ENCODE results near the gene FAM193A. TPM values are rescaled to one million over a fixed set of nuclear protein-coding genes. Genes with fewer than 3 reads are reported as not detected.

The FAM193A gene
- total and polyA plus RNA-seq, 2 donors (not counting 1 experiment from before 2014, with no cell fraction given) = 16.0 to 62.7 TPM

DNA sequence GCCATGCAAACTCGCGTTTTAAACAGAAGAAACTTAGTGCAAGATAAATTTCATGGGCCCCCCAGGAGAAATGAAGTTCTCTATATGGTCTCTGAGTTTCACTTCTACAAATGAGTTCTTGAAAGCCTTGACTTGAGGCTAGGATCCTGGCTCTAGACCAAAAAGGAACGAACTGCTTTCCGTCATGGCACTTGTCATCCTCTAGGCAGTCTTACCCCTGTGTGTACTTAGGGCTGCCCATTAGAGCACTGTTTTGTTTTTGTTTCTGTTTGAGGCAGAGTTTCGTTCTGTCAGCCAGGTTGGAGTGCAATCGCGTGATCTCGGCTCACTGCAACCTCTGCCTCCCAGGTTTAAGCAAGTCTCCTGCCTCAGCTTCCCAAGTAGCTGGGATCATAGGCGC lies 38.5 kb upstream of the FAM193A start:
- peak overlapping the region; percentile 25 for H3K4me2 ChIP-seq (replicated peaks; ENCODE audit: low read depth, low read length, poor library complexity, severe bottlenecking)
- ChIA-PET POLR2A (interaction anchor here (1.2 kb wide), 1 partner anchor 14 kb away, joined by 4 read pairs; no protein-coding TSS in a partner anchor), CTCF (interaction anchor here (3.2 kb wide), 1 partner anchor 12 kb away, joined by 26 read pairs; no protein-coding TSS in a partner anchor)
- no peak overlapping the region for H3K9ac ChIP-seq (ENCODE audit: low read length)
- H3K27me3 ChIP-seq (replicated peaks in 1 of 4; ENCODE audit: control extremely low read depth in 1 of 4, control insufficient read depth in 3 of 4, insufficient read depth in 4 of 4, low read length in 3 of 4) = no peaks in the 10 kb centered on the region
- DNase-seq (peak; percentile 83), ATAC-seq (ENCODE audit: low read depth) (peak; percentile 93)
- peaks cover 75% of the 10 kb centered on the region for H4K20me1 ChIP-seq (ENCODE audit: control insufficient read depth, insufficient read depth, low read length, poor library complexity, severe bottlenecking)
- Mint-ChIP-seq H3K4me3 (peak overlapping the region; percentile 53), H3K27ac (peak overlapping the region; percentile 68), H3K4me1 (peaks cover 33% of the 10 kb centered on the region), H3K9me3 (ENCODE audit: insufficient read depth) (no peaks in the 10 kb centered on the region), H3K27me3 (no peaks in the 10 kb centered on the region)
- H3K27ac ChIP-seq (ENCODE audit: low read length in 2 of 2) = peak overlapping the region; percentile 56 to 68
- WGBS (ENCODE audit: insufficient coverage) = 13% methylated on average over 4 of the region's 9 CpGs
- no peak overlapping the region for H2AFZ ChIP-seq (ENCODE audit: insufficient read depth, low read depth, low read length, poor library complexity, severe bottlenecking)
- H3K4me3 ChIP-seq (ENCODE audit: control extremely low read depth in 1 of 5, extremely low read depth in 1 of 5, insufficient read depth in 1 of 5, low read depth in 2 of 5, low read length in 4 of 5) = no peak overlapping the region
- H3K36me3 ChIP-seq (replicated peaks in 1 of 2; ENCODE audit: control extremely low read depth in 1 of 2, control insufficient read depth in 1 of 2, extremely low read depth in 1 of 2, insufficient read depth in 2 of 2, low read length in 1 of 2) = peaks cover 11 to 69% of the 10 kb centered on the region in 2 experiments
- H3K9me3 ChIP-seq (ENCODE audit: control extremely low read depth in 1 of 3, control insufficient read depth in 2 of 3, insufficient read depth in 1 of 3, low read length in 2 of 3) = no peaks in the 10 kb centered on the region
- TF ChIP-seq, protein P1, sequence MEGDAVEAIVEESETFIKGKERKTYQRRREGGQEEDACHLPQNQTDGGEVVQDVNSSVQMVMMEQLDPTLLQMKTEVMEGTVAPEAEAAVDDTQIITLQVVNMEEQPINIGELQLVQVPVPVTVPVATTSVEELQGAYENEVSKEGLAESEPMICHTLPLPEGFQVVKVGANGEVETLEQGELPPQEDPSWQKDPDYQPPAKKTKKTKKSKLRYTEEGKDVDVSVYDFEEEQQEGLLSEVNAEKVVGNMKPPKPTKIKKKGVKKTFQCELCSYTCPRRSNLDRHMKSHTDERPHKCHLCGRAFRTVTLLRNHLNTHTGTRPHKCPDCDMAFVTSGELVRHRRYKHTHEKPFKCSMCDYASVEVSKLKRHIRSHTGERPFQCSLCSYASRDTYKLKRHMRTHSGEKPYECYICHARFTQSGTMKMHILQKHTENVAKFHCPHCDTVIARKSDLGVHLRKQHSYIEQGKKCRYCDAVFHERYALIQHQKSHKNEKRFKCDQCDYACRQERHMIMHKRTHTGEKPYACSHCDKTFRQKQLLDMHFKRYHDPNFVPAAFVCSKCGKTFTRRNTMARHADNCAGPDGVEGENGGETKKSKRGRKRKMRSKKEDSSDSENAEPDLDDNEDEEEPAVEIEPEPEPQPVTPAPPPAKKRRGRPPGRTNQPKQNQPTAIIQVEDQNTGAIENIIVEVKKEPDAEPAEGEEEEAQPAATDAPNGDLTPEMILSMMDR (IDR thresholded peaks at IDR 0.05) = no peak
- TF ChIP-seq EZH2 (IDR thresholded peaks at IDR 0.05; ENCODE audit: borderline replicate concordance, insufficient read depth, low read depth, low read length, poor library complexity, severe bottlenecking) = no peak
- intact Hi-C loops (cut with micrococcal nuclease) = loop anchor here (1.0 to 5.0 kb wide), 2 partner anchors 13 to 36 kb away; no protein-coding TSS in a partner anchor
- H3K79me2 ChIP-seq (ENCODE audit: control insufficient read depth, insufficient read depth, low read length) = peaks cover 79% of the 10 kb centered on the region
- peaks cover 16 to 30% of the 10 kb centered on the region in 2 donors for H3K4me1 ChIP-seq (ENCODE audit: control insufficient read depth in 2 of 2, insufficient read depth in 2 of 2, low read length in 2 of 2)

DNA sequence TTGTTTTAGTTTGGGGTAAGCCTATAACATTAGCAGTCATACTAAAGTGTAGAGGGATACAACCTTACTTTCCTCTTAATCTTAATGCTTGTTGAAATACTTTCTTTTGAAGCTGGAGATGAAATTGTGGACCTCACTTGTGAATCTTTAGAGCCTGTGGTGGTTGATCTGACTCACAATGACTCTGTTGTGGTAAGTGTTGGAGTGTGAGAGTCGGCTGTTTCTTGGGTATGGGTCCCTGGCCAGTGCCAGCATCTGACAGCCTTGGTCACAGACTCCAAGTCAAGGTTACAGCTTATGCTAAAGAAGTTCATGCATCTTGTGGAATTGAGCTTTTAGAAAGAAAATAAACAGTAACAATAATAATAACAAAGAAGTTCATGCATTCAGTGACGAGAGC lies 35.9 kb upstream of the FAM193A start:
- no peak overlapping the region for H3K27ac Mint-ChIP-seq
- peaks cover 22% of the 10 kb centered on the region for H3K4me1 Mint-ChIP-seq
- ATAC-seq (ENCODE audit: low read depth) (no peak), DNase-seq (no peak)
- Histone ChIP-seq H3K36me3 (replicated peaks in 1 of 2; ENCODE audit: control extremely low read depth in 1 of 2, control insufficient read depth in 1 of 2, extremely low read depth in 1 of 2, insufficient read depth in 2 of 2, low read length in 1 of 2) (peaks cover 8 to 70% of the 10 kb centered on the region in 2 experiments), H3K4me3 (ENCODE audit: control extremely low read depth in 1 of 5, extremely low read depth in 1 of 5, insufficient read depth in 1 of 5, low read depth in 2 of 5, low read length in 4 of 5) (no peak overlapping the region), H3K27ac (ENCODE audit: low read length in 2 of 2) (no peak overlapping the region), H3K27me3 (replicated peaks in 1 of 4; ENCODE audit: control extremely low read depth in 1 of 4, control insufficient read depth in 3 of 4, insufficient read depth in 4 of 4, low read length in 3 of 4) (no peaks in the 10 kb centered on the region), H3K4me1 (ENCODE audit: control insufficient read depth in 2 of 2, insufficient read depth in 2 of 2, low read length in 2 of 2) (peaks cover 16 to 20% of the 10 kb centered on the region in 2 donors), H2AFZ (ENCODE audit: insufficient read depth, low read depth, low read length, poor library complexity, severe bottlenecking) (no peak overlapping the region), H3K79me2 (ENCODE audit: control insufficient read depth, insufficient read depth, low read length) (peaks cover 67% of the 10 kb centered on the region), H3K4me2 (replicated peaks; ENCODE audit: low read depth, low read length, poor library complexity, severe bottlenecking) (no peak overlapping the region), H4K20me1 (ENCODE audit: control insufficient read depth, insufficient read depth, low read length, poor library complexity, severe bottlenecking) (peaks cover 69% of the 10 kb centered on the region), H3K9me3 (ENCODE audit: control extremely low read depth in 1 of 3, control insufficient read depth in 2 of 3, insufficient read depth in 1 of 3, low read length in 2 of 3) (no peaks in the 10 kb centered on the region), H3K9ac (ENCODE audit: low read length) (no peak overlapping the region)
- ChIA-PET POLR2A (no interaction called here), CTCF (no interaction called here)
- intact Hi-C loops (cut with micrococcal nuclease) = no loop called here
- no peak overlapping the region for H3K4me3 Mint-ChIP-seq
- no peaks in the 10 kb centered on the region for H3K27me3 Mint-ChIP-seq
- H3K9me3 Mint-ChIP-seq (ENCODE audit: insufficient read depth) = no peaks in the 10 kb centered on the region
- no peak for TF ChIP-seq EZH2 (IDR thresholded peaks at IDR 0.05; ENCODE audit: borderline replicate concordance, insufficient read depth, low read depth, low read length, poor library complexity, severe bottlenecking)
- TF ChIP-seq, protein P1 (IDR thresholded peaks at IDR 0.05) = no peak
- 100% methylated on average over 1 of the region's 2 CpGs for WGBS (ENCODE audit: insufficient coverage)

Data from B cell (primary cell).